Esophagus squamous epithelium (tissue), 5 donors: ENCODE measurements around the gene PTPRN2. TPM values are rescaled to one million over a fixed set of nuclear protein-coding genes. Genes with fewer than 3 reads are reported as not detected.

Experiments
- DNase-seq: peaks from one replicate; lab custom pipeline; 2025; lab: John Stamatoyannopoulos, UW
- H3K27ac ChIP-seq, 4 donors: fragments of 200-600 bp; sonication (generic); one replicate each; pipeline ENCODE4 v1.5.1; 2016 to 2019; ENCODE audit warnings: mild to moderate bottlenecking in 1 of 4
- H3K27me3 ChIP-seq, 4 donors: fragments of 200-600 bp; sonication (generic); 1 replicate in 3 of 4; 2 replicates in 1 of 4; pipeline versions ENCODE4 v1.5.1 to v1.6.0; 2017 to 2021; ENCODE audit warnings: antibody characterized with exemption in 1 of 4
- H3K36me3 ChIP-seq, 3 donors: fragments of 200-600 bp; sonication (generic); one replicate each; pipeline ENCODE4 v1.5.1; 2016 to 2019
- H3K4me1 ChIP-seq, 3 donors: fragments of 200-600 bp; sonication (generic); one replicate each; pipeline ENCODE4 v1.5.1; 2017 to 2019
- H3K4me3 ChIP-seq, 4 donors: fragments of 200-600 bp; sonication (generic); 1 replicate in 3 of 4; 2 replicates in 1 of 4; pipeline ENCODE4 v1.5.1; 2016 to 2019; ENCODE audit warnings: mild to moderate bottlenecking in 2 of 4, moderate library complexity in 1 of 4
- H3K9me3 ChIP-seq, 3 donors: fragments of 200-600 bp; sonication (generic); one replicate each; pipeline ENCODE4 v1.5.1; 2016 to 2019
- POLR2A ChIP-seq, 4 donors: fragments of 450-650 bp; IDR thresholded peaks; one replicate each; pipeline ENCODE4 v1.6.1; 2017; ENCODE audit warnings: antibody characterized with exemption in 4 of 4, mild to moderate bottlenecking in 4 of 4, moderate library complexity in 3 of 4
- WGBS, 2 donors: methylation state at CpG; one replicate each; pipeline ENCODE4 v1.1.5; 2018; 5-methylcytosine and 5-hydroxymethylcytosine counted together
- intact Hi-C: fragments of 100-400 bp; cut with DNase I; formaldehyde crosslinking; loops from one replicate; pipeline ENCODE4 v1.15.0; 2022
- total RNA-seq, 4 donors: library from RNA; depleted of rRNA; stranded (reverse); fragments of >200 nt; gene quantifications; one replicate each; pipeline ENCODE4 v1.1.0, GENCODE V29; 2016
- TF ChIP-seq, protein P1 (sequence below), 6 experiments: fragments of 450-650 bp in 4 of 6; fragments of 200-600 bp in 2 of 6; sonication (generic) in 2 of 6; IDR thresholded peaks; one replicate each; pipeline ENCODE4 v1.5.1; 2016 to 2019; ENCODE audit warnings: antibody characterized with exemption in 6 of 6, mild to moderate bottlenecking in 4 of 6, moderate library complexity in 4 of 6
- donor health status: DM: yes; HTN: yes; CAD: no.

PTPRN2 gene
- total RNA-seq, 4 donors from 2014 or later: 0.38 to 2.7 (median 1.0) TPM

DNA sequence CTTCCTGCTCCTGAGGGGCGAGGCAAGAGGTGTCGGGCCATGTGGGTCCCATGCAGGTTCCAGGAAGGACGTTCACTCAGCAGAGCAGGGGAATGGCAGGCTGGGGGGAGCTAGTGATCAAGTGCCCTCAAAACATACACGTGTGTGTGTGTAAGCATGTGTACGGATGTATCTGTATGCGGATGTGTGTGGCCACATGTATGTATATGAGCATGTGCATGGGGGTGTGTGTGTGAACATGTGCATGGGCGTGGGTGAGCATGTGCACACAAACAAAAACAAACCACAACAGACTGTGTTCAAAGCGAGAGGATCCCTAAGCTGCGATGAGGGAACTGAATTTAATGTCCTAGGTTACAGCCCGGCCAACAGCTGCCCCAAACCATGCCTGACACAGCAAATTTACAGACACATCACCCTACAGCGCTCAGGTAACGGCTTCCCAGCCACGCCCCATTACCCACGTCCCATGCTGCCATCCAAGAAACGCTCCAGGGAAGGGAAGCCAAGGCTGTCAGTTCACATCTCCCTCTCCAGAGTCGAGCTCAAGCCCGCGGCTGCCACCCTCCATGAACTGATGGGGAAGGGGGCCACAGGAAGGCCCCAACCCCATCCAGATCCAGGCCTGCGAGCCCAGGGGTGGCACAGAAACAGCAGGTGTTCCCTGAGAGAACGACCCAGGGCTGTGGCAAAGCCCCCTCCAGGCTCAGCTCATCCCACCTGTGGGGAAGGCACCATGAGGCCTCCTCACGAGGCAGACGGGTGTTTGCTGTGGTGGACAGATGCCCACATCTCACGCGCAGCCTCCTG lies 56.6 kb downstream of the PTPRN2 start:
- TF ChIP-seq, protein P1, sequence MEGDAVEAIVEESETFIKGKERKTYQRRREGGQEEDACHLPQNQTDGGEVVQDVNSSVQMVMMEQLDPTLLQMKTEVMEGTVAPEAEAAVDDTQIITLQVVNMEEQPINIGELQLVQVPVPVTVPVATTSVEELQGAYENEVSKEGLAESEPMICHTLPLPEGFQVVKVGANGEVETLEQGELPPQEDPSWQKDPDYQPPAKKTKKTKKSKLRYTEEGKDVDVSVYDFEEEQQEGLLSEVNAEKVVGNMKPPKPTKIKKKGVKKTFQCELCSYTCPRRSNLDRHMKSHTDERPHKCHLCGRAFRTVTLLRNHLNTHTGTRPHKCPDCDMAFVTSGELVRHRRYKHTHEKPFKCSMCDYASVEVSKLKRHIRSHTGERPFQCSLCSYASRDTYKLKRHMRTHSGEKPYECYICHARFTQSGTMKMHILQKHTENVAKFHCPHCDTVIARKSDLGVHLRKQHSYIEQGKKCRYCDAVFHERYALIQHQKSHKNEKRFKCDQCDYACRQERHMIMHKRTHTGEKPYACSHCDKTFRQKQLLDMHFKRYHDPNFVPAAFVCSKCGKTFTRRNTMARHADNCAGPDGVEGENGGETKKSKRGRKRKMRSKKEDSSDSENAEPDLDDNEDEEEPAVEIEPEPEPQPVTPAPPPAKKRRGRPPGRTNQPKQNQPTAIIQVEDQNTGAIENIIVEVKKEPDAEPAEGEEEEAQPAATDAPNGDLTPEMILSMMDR (IDR thresholded peaks at IDR 0.05): no peak
- no peak for TF ChIP-seq POLR2A (IDR thresholded peaks at IDR 0.05)
- Histone ChIP-seq H3K4me3 (no peak overlapping the region), H3K36me3 (no peaks in the 10 kb centered on the region), H3K4me1 (no peaks in the 10 kb centered on the region), H3K9me3 (no peaks in the 10 kb centered on the region), H3K27ac (no peak overlapping the region), H3K27me3 (peaks cover 0 to 37% (median 0%) of the 10 kb centered on the region in 4 donors)
- 63 to 66% methylated on average over 17 to 19 of the region's 24 CpGs for WGBS, 2 donors
- intact Hi-C loops: loop anchor here (10.0 kb wide), 1 partner anchor 64 kb away; no protein-coding TSS in a partner anchor
- DNase-seq: no peak

GRCh38 chr7:158529181-158530096 lies 58.2 kb downstream of the PTPRN2 start:
- intact Hi-C loops: loop anchor here (10.0 kb wide), 1 partner anchor 65 kb away; no protein-coding TSS in a partner anchor
- TF ChIP-seq, protein P1 (IDR thresholded peaks at IDR 0.05): no peak
- no peak for TF ChIP-seq POLR2A (IDR thresholded peaks at IDR 0.05)
- Histone ChIP-seq H3K36me3 (no peaks in the 10 kb centered on the region), H3K9me3 (no peaks in the 10 kb centered on the region), H3K27ac (no peak overlapping the region), H3K4me1 (no peaks in the 10 kb centered on the region), H3K4me3 (no peak overlapping the region), H3K27me3 (peaks cover 0 to 37% (median 0%) of the 10 kb centered on the region in 4 donors)
- 59 to 61% methylated on average over 11 to 17 of the region's 21 CpGs for WGBS, 2 donors
- no peak for DNase-seq

GRCh38 chr7:158527915-158528502 lies 59.6 kb downstream of the PTPRN2 start:
- H3K9me3 ChIP-seq: no peaks in the 10 kb centered on the region
- DNase-seq: no peak
- H3K4me3 ChIP-seq: no peak overlapping the region
- intact Hi-C loops: no loop called here
- TF ChIP-seq, protein P1 (IDR thresholded peaks at IDR 0.05): no peak
- no peak overlapping the region for H3K27ac ChIP-seq
- no peaks in the 10 kb centered on the region for H3K4me1 ChIP-seq
- no peaks in the 10 kb centered on the region for H3K36me3 ChIP-seq
- 100% methylated on average over 1 of the region's 14 CpGs; no CpG with 5 or more reads in 1 of the 2 donors for WGBS, 2 donors
- H3K27me3 ChIP-seq: peaks cover 0 to 33% (median 0%) of the 10 kb centered on the region in 4 donors

GRCh38 chr7:158527495-158527894 lies 60.1 kb downstream of the PTPRN2 start:
- H3K9me3 ChIP-seq: no peaks in the 10 kb centered on the region
- intact Hi-C loops: no loop called here
- H3K4me3 ChIP-seq: no peak overlapping the region
- DNase-seq: no peak
- 60% methylated on average over 1 of the region's 10 CpGs; no CpG with 5 or more reads in 1 of the 2 donors for whole genome bisulfite sequencing, 2 donors
- TF ChIP-seq POLR2A (IDR thresholded peaks at IDR 0.05): no peak
- TF ChIP-seq, protein P1 (IDR thresholded peaks at IDR 0.05): no peak
- H3K27ac ChIP-seq: no peak overlapping the region
- no peaks in the 10 kb centered on the region for H3K36me3 ChIP-seq
- H3K4me1 ChIP-seq: no peaks in the 10 kb centered on the region
- H3K27me3 ChIP-seq: peaks cover 0 to 33% (median 0%) of the 10 kb centered on the region in 4 donors
